C4-2B (cell line): Measurements from ENCODE around the gene DENND11.

Experiments
- H3K27ac ChIP-seq: fragments of 450-650 bp; 2 replicates; pipeline ENCODE4 v1.5.1; 2017
- CTCF ChIP-seq: fragments of 450-650 bp; conservative IDR thresholded peaks from 2 replicates; pipeline ENCODE4 v1.5.1; 2017; ENCODE audit warnings: mild to moderate bottlenecking
- ZFX ChIP-seq: fragments of 450-650 bp; IDR thresholded peaks from 2 replicates; pipeline ENCODE4 v1.6.1; 2017

DENND11 gene

DNA sequence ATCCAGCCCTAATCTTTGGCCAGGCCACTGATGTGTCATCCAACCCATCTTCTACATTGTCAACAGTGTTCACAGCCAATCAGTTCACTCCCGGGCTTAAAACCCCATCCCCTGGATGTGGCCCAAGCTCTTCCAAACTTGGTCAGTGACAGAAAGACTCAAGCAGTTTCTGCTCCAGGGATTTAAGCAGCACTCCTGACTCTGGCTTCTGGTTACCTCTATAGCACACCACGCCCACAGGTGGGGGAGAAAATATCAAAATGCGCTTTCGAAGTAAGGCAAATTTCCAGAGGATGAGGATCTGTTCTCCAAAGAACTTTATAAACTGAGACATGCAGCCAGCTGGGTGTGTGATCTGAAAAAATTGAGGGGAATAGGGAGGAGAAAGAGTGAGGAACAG, 35.9 kb downstream of the DENND11 start:
- TF ChIP-seq ZFX, result no peak
- no peak for TF ChIP-seq CTCF
- H3K27ac ChIP-seq, result no peak overlapping the region

GRCh38 chr7:141665208-141666035, 36.5 kb downstream of the DENND11 start:
- TF ChIP-seq ZFX (no peak), CTCF (no peak)

DNA sequence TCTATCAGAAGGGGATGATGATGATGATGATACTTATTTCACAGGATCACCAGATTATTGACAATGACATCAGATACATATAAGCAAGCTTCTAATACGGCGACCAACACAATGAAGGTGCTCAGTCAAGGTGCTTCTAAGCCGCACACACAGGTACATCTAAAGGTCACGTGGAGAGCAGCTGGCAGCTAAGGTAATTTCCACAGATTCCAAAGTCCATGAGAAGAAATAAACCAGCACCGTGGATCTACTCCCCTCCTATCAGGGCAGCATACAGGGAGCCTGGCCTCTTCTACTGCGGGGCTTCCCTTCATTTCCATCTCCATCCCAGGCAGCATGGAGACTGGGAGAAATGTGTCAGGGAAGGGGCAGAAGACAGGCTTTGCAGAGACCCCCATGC, 37.5 kb downstream of the DENND11 start:
- TF ChIP-seq ZFX, result no peak
- TF ChIP-seq CTCF, result no peak
- no peak overlapping the region; the same call in 1 of the 2 replicates for H3K27ac ChIP-seq

More at GRCh38 chr7:141665208-141666035, 36.5 kb downstream of the DENND11 start:
- H3K27ac ChIP-seq, result no peak overlapping the region

GRCh38 chr7:141663081-141663849, 38.7 kb downstream of the DENND11 start:
- TF ChIP-seq CTCF, result no peak
- peak overlapping the region; percentile 63 for H3K27ac ChIP-seq

DNA sequence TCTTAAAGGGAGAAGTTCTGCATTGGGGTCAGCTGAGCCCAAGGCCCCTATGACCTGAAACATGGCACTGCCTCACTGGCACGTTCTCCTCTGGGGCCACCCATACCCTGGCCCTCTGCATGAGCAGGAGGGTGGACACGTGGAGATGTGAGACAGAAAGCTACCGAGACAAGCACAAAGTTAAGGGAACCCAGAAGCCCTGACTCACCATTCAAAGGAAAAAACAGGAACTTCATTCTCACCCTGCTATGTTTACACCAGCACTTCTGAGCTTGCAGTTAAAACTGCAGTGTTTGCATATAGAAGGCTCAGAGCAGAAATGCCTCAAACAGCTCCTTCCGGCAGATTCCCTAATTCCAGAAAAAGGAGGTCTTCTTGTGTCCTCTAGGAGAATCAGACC, 41.7 kb downstream of the DENND11 start:
- H3K27ac ChIP-seq, result no peak overlapping the region
- TF ChIP-seq CTCF, result no peak
- TF ChIP-seq ZFX, result no peak

- TF ChIP-seq ZFX, result no peak
- no peak overlapping the region for H3K27ac ChIP-seq
These were observed 42.5 kb downstream of the DENND11 start for GRCh38 chr7:141659501-141659900.

- TF ChIP-seq CTCF, result peak; percentile 91
- no peak for TF ChIP-seq ZFX
- H3K27ac ChIP-seq, result no peak overlapping the region
These were observed 47.4 kb downstream of the DENND11 start for GRCh38 chr7:141654551-141654950.
